Heart left ventricle (tissue), 16 donors: ENCODE measurements around the gene PALLD. TPM values are rescaled to one million over a fixed set of nuclear protein-coding genes. Genes with fewer than 3 reads are reported as not detected.

ENCODE experiments used
- ATAC-seq, 4 donors: fragments of 200-7000 bp; cut with Tn5 transposase; one replicate each; pipeline ENCODE4 v1.9.1; 2020 to 2022; ENCODE audit warnings: moderate library complexity in 4 of 4, mild to moderate bottlenecking in 3 of 4, moderate number of reproducible peaks in 1 of 4
- DNase-seq, 5 donors: peaks; one replicate each; pipeline ENCODE4 v3.0.0-alpha.2; 2020
- H3K27ac ChIP-seq, 12 donors: fragments of 200-600 bp; sonication (generic) in 4 of 12; one replicate each; pipeline versions ENCODE4 v1.5.0 to v1.8.0; 2016 to 2022; ENCODE audit warnings: mild to moderate bottlenecking in 2 of 12
- H3K27me3 ChIP-seq, 9 donors: fragments of 200-600 bp; sonication (generic) in 2 of 9; one replicate each; pipeline versions ENCODE4 v1.5.1 to v1.8.0; 2016 to 2022; ENCODE audit warnings: mild to moderate bottlenecking in 3 of 9
- H3K36me3 ChIP-seq, 9 donors: fragments of 200-600 bp; sonication (generic) in 2 of 9; one replicate each; pipeline versions ENCODE4 v1.5.0 to v1.8.0; 2018 to 2022; ENCODE audit warnings: mild to moderate bottlenecking in 2 of 9
- H3K4me1 ChIP-seq, 12 donors: fragments of 200-600 bp; sonication (generic) in 4 of 12; one replicate each; pipeline versions ENCODE4 v1.5.0 to v1.8.0; 2016 to 2022; ENCODE audit warnings: mild to moderate bottlenecking in 3 of 12
- H3K4me3 ChIP-seq, 12 donors: fragments of 200-600 bp; sonication (generic) in 4 of 12; one replicate each; pipeline versions ENCODE4 v1.5.0 to v1.8.0; 2017 to 2022; ENCODE audit warnings: mild to moderate bottlenecking in 9 of 12, moderate library complexity in 4 of 12
- H3K9me3 ChIP-seq, 12 donors: fragments of 200-600 bp; sonication (generic) in 4 of 12; one replicate each; pipeline versions ENCODE4 v1.5.0 to v1.8.0; 2016 to 2022; ENCODE audit warnings: mild to moderate bottlenecking in 1 of 12
- CTCF ChIP-seq, 12 donors: fragments of 200-600 bp; sonication (generic) in 4 of 12; IDR thresholded peaks; one replicate each; pipeline versions ENCODE4 v1.5.0 to v1.8.0; 2018 to 2022; ENCODE audit warnings: antibody characterized with exemption in 12 of 12, mild to moderate bottlenecking in 5 of 12
- POLR2A ChIP-seq, 2 donors: fragments of 450-650 bp; IDR thresholded peaks; one replicate each; pipeline ENCODE4 v1.6.1; 2017; ENCODE audit warnings: antibody characterized with exemption in 2 of 2, mild to moderate bottlenecking in 2 of 2, moderate library complexity in 2 of 2
- WGBS, 4 donors: extraction: QIAGEN DNeasy Blood & Tissue Kit in 2 of 4; methylation state at CpG; one replicate each; pipeline versions ENCODE4 v1.1.5 to v1.1.7; 2013 to 2018; 5-methylcytosine and 5-hydroxymethylcytosine counted together
- intact Hi-C, 10 donors: fragments of 100-400 bp; cut with DNase I; formaldehyde crosslinking; loops; one replicate each; pipeline versions ENCODE4 v1.11.1 to v1.14.2; 2022
- polyA plus RNA-seq, 2 donors: library from polyadenylated mRNA; stranded (reverse); fragments of 200-250 nt; gene quantifications; one replicate each; pipeline ENCODE4 v1.2.3, GENCODE V29; 2013
- total RNA-seq, 9 donors: library from RNA; depleted of rRNA in 2 of 9; stranded (reverse); fragments of >200 nt in 2 of 9; fragmentation: NEBNext Ultra II Directional in 3 of 9; extraction: Animal tissue kit (Norgen Biotek cat#: 25700) in 3 of 9; gene quantifications; one replicate each; pipeline versions ENCODE4 v1.1.0 to v1.2.4, GENCODE V29; 2016 to 2023
- donor health status: ischemic (EF 13 %, LVEDD 7.1; RV severe dilation, severe dysfunction).
- donor health status: healthy with polysubstance abuse.
- donor health status: DM: no; HTN: yes; CAD: no.
- donor health status: DM: no; HTN: no; CAD: no.
- donor health status: ischemic (EF 25% LVEDD 6.9; RV normal size, moderate dysfunction).
- donor health status: ischemic (EF 25% LVEDD 5.7; RV mildly dilated, moderate dysfunction).
- donor health status: healthy.
- donor health status: DM: yes; HTN: yes; CAD: no.
- donor health status: ischemic (EF 35%, LVEDD 5.7; RV mildly dilated, moderate dysfunction).
- donor health status: nonischemic (EF 11% LVEDD 7.7; RV severe dilation, severe dysfunction).
- donor health status: DM: yes; HTN: yes; CAD: no.
- donor health status: PGD.
- donor health status: ischemic (EF 29% LVEDD 5.4; RV normal size, mild dysfunction).
- donor health status: nonischemic (EF 23%, LVEDD 6.1; RV moderate dilation, normal function).

Gene PALLD
- total and polyA plus RNA-seq, 11 donors: 193 to 1,428 (median 1,015) TPM

- no peak overlapping the region for H3K27ac ChIP-seq
- no peaks in the 10 kb centered on the region for H3K27me3 ChIP-seq
- WGBS, 4 donors: 95 to 97% (median 95%) methylated on average over 2 of the region's 2 CpGs
- H3K4me1 ChIP-seq: peaks cover 0 to 22% (median 8%) of the 10 kb centered on the region in 12 donors
- no peak for TF ChIP-seq CTCF (IDR thresholded peaks at IDR 0.05)
- TF ChIP-seq POLR2A (IDR thresholded peaks at IDR 0.05): no peak
- H3K9me3 ChIP-seq: no peaks in the 10 kb centered on the region
- no peak for DNase-seq
- ATAC-seq: no peak
- H3K4me3 ChIP-seq: no peak overlapping the region
- intact Hi-C loops: loop anchor here in 1 of 10 donors (10.0 kb wide), 1 partner anchor 236 kb away; no protein-coding TSS in a partner anchor
- no peaks in the 10 kb centered on the region for H3K36me3 ChIP-seq
Observed at GRCh38 chr4:168490711-168491110, 6.1 kb upstream of the PALLD start.

GRCh38 chr4:168491563-168491962 is 5.3 kb upstream of the PALLD start:
- Histone ChIP-seq H3K27ac (no peak overlapping the region), H3K4me1 (peaks cover 0 to 22% (median 8%) of the 10 kb centered on the region in 12 donors), H3K36me3 (no peaks in the 10 kb centered on the region), H3K4me3 (no peak overlapping the region), H3K27me3 (no peaks in the 10 kb centered on the region), H3K9me3 (no peaks in the 10 kb centered on the region)
- no peak for DNase-seq
- TF ChIP-seq POLR2A (IDR thresholded peaks at IDR 0.05) (no peak), CTCF (IDR thresholded peaks at IDR 0.05) (no peak)
- no peak for ATAC-seq
- intact Hi-C loops: loop anchor here in 1 of 10 donors (10.0 kb wide), 1 partner anchor 237 kb away; no protein-coding TSS in a partner anchor
- WGBS, 4 donors: 93 to 99% (median 97%) methylated on average over 2 of the region's 2 CpGs

GRCh38 chr4:168498251-168498650 is 1.4 kb downstream of the PALLD start:
- no peaks in the 10 kb centered on the region for H3K27me3 ChIP-seq
- TF ChIP-seq CTCF (IDR thresholded peaks at IDR 0.05) (no peak), POLR2A (IDR thresholded peaks at IDR 0.05) (no peak)
- DNase-seq (no peak), ATAC-seq (peak; percentile 29 to 65 (median 64))
- peaks cover 0 to 7% (median 0%) of the 10 kb centered on the region in 12 donors for H3K4me1 ChIP-seq
- H3K27ac ChIP-seq: peak overlapping the region; percentile 7 to 92 (median 80)
- peak overlapping the region; percentile 4 to 57 (median 51) for H3K4me3 ChIP-seq
- no peaks in the 10 kb centered on the region for H3K36me3 ChIP-seq
- H3K9me3 ChIP-seq: no peaks in the 10 kb centered on the region
- intact Hi-C loops: loop anchor here in 1 of 10 donors (10.0 kb wide), 1 partner anchor 243 kb away; no protein-coding TSS in a partner anchor

GRCh38 chr4:168499241-168499640 is 2.4 kb downstream of the PALLD start:
- intact Hi-C loops: loop anchor here in 1 of 10 donors (10.0 kb wide), 1 partner anchor 244 kb away; no protein-coding TSS in a partner anchor
- H3K27me3 ChIP-seq: no peaks in the 10 kb centered on the region
- H3K4me1 ChIP-seq: peaks cover 0 to 15% (median 8%) of the 10 kb centered on the region in 12 donors
- no peak for ATAC-seq
- peak overlapping the region in 7 of 12 donors; percentile 35 to 90 (median 57) for H3K27ac ChIP-seq
- TF ChIP-seq POLR2A (IDR thresholded peaks at IDR 0.05) (no peak), CTCF (IDR thresholded peaks at IDR 0.05) (no peak)
- peak overlapping the region in 8 of 12 donors; percentile 32 to 57 (median 54) for H3K4me3 ChIP-seq
- no peaks in the 10 kb centered on the region for H3K9me3 ChIP-seq
- DNase-seq: no peak
- H3K36me3 ChIP-seq: no peaks in the 10 kb centered on the region
